Heart right ventricle (tissue), 16 donors: Measurements from ENCODE around the gene SCUBE1. TPM values are rescaled to one million over a fixed set of nuclear protein-coding genes. Genes with fewer than 3 reads are reported as not detected.
A peak's percentile ranks its signal among the peaks of the same experiment; 100 is the strongest.

ENCODE experiments used
- ATAC-seq, 8 donors: fragments of 200-7000 bp; cut with Tn5 transposase; one replicate each; pipeline ENCODE4 v1.9.1; 2020; ENCODE audit warnings: mild to moderate bottlenecking in 8 of 8, moderate library complexity in 8 of 8, moderate number of reproducible peaks in 1 of 8
- DNase-seq, 2 donors: peaks; one replicate each; pipeline ENCODE4 v3.0.0-alpha.2; 2020
- H3K27ac ChIP-seq, 10 donors: fragments of 200-600 bp; sonication (generic) in 2 of 10; one replicate each; pipeline versions ENCODE4 v1.5.0 to v1.8.0; 2020 to 2022; ENCODE audit warnings: mild to moderate bottlenecking in 3 of 10
- H3K27me3 ChIP-seq, 7 donors: fragments of 200-600 bp; one replicate each; pipeline ENCODE4 v1.8.0; 2021 to 2022; ENCODE audit warnings: mild to moderate bottlenecking in 2 of 7
- H3K36me3 ChIP-seq, 9 donors: fragments of 200-600 bp; sonication (generic) in 1 of 9; one replicate each; pipeline versions ENCODE4 v1.5.0 to v1.8.0; 2020 to 2022; ENCODE audit warnings: mild to moderate bottlenecking in 2 of 9
- H3K4me1 ChIP-seq, 9 donors: fragments of 200-600 bp; sonication (generic) in 1 of 9; one replicate each; pipeline versions ENCODE4 v1.5.0 to v1.8.0; 2020 to 2022; ENCODE audit warnings: mild to moderate bottlenecking in 4 of 9
- H3K4me3 ChIP-seq, 10 donors: fragments of 200-600 bp; sonication (generic) in 2 of 10; one replicate each; pipeline versions ENCODE4 v1.5.0 to v1.8.0; 2020 to 2022; ENCODE audit warnings: mild to moderate bottlenecking in 7 of 10, moderate library complexity in 2 of 10
- H3K9me3 ChIP-seq, 11 donors: fragments of 200-600 bp in 10 of 11; sonication (generic) in 2 of 11; one replicate each; pipeline versions ENCODE4 v1.5.0 to v1.8.0; 2013 to 2022; ENCODE audit warnings: mild to moderate bottlenecking in 2 of 11, control low read depth in 1 of 11, moderate library complexity in 1 of 11
- WGBS, 2 donors: extraction: QIAGEN DNeasy Blood & Tissue Kit; methylation state at CpG; one replicate each; pipeline ENCODE4 v1.1.7; 2013; ENCODE audit warnings: inconsistent platforms in 1 of 2; 5-methylcytosine and 5-hydroxymethylcytosine counted together
- intact Hi-C, 10 donors: fragments of 100-400 bp; cut with DNase I; formaldehyde crosslinking; loops; one replicate each; pipeline versions ENCODE4 v1.11.1 to v1.14.2; 2022
- polyA plus RNA-seq, 2 donors: library from polyadenylated mRNA; stranded (reverse); fragments of 200-250 nt; gene quantifications; one replicate each; pipeline ENCODE4 v1.2.3, GENCODE V29; 2013
- total RNA-seq, 10 donors: library from RNA; stranded (reverse); fragmentation: NEBNext Ultra II Directional in 3 of 10; extraction: Animal tissue kit (Norgen Biotek cat#: 25700) in 3 of 10; gene quantifications; one replicate each; pipeline versions ENCODE4 v1.2.1 to v1.2.4, GENCODE V29; 2021 to 2023
- TF ChIP-seq, protein P1 (sequence below), 9 donors: fragments of 200-600 bp; sonication (generic) in 2 of 9; IDR thresholded peaks; one replicate each; pipeline versions ENCODE4 v1.5.0 to v1.8.0; 2021 to 2022; ENCODE audit warnings: antibody characterized with exemption in 9 of 9, mild to moderate bottlenecking in 5 of 9, moderate library complexity in 1 of 9
- donor health status: Arrhythmogenic right ventricular cardiomyopathy.
- donor health status: ischemic (EF 13 %, LVEDD 7.1; RV severe dilation, severe dysfunction).
- donor health status: healthy with polysubstance abuse.
- donor health status: DM: no; HTN: yes; CAD: no.
- donor health status: DM: no; HTN: no; CAD: no.
- donor health status: ischemic (EF 25% LVEDD 6.9; RV normal size, moderate dysfunction).
- donor health status: ischemic (EF 25% LVEDD 5.7; RV mildly dilated, moderate dysfunction).
- donor health status: healthy.
- donor health status: DM: yes; HTN: yes; CAD: no.
- donor health status: Ischemic cardiomyopathy.
- donor health status: ischemic (EF 35%, LVEDD 5.7; RV mildly dilated, moderate dysfunction).
- donor health status: nonischemic (EF 11% LVEDD 7.7; RV severe dilation, severe dysfunction).
- donor health status: DM: yes; HTN: yes; CAD: no.
- donor health status: PGD.
- donor health status: ischemic (EF 29% LVEDD 5.4; RV normal size, mild dysfunction).
- donor health status: nonischemic (EF 23%, LVEDD 6.1; RV moderate dilation, normal function).

The SCUBE1 gene
- total and polyA plus RNA-seq, 12 donors: 0.01 to 0.60 (median 0.13) TPM; not detected in 1

- 50 to 64% methylated on average over 10 of the region's 10 CpGs for WGBS, 2 donors
- ATAC-seq: peak in 6 of 8 donors; percentile 6 to 50 (median 28)
- Histone ChIP-seq H3K9me3 (no peaks in the 10 kb centered on the region), H3K27me3 (peaks cover 0 to 5% (median 0%) of the 10 kb centered on the region in 7 donors), H3K4me3 (peak overlapping the region in 8 of 10 donors; percentile 2 to 45 (median 30)), H3K36me3 (no peaks in the 10 kb centered on the region), H3K27ac (no peak overlapping the region), H3K4me1 (peaks cover 0 to 19% (median 14%) of the 10 kb centered on the region in 9 donors)
- intact Hi-C loops: loop anchor here in 2 of 10 donors (5.0 kb wide), 2 partner anchors 52 to 57 kb away; partner anchors contain the start of gene SCUBE1 (in 1 of the 2)
- TF ChIP-seq, protein P1, sequence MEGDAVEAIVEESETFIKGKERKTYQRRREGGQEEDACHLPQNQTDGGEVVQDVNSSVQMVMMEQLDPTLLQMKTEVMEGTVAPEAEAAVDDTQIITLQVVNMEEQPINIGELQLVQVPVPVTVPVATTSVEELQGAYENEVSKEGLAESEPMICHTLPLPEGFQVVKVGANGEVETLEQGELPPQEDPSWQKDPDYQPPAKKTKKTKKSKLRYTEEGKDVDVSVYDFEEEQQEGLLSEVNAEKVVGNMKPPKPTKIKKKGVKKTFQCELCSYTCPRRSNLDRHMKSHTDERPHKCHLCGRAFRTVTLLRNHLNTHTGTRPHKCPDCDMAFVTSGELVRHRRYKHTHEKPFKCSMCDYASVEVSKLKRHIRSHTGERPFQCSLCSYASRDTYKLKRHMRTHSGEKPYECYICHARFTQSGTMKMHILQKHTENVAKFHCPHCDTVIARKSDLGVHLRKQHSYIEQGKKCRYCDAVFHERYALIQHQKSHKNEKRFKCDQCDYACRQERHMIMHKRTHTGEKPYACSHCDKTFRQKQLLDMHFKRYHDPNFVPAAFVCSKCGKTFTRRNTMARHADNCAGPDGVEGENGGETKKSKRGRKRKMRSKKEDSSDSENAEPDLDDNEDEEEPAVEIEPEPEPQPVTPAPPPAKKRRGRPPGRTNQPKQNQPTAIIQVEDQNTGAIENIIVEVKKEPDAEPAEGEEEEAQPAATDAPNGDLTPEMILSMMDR (IDR thresholded peaks at IDR 0.05): no peak
- peak in 1 of 2 donors; percentile 53 for DNase-seq
Measured at GRCh38 chr22:43289976-43290721, 53.0 kb downstream of the SCUBE1 start.

GRCh38 chr22:43289531-43289963 is 53.6 kb downstream of the SCUBE1 start:
- no peaks in the 10 kb centered on the region for H3K36me3 ChIP-seq

DNA sequence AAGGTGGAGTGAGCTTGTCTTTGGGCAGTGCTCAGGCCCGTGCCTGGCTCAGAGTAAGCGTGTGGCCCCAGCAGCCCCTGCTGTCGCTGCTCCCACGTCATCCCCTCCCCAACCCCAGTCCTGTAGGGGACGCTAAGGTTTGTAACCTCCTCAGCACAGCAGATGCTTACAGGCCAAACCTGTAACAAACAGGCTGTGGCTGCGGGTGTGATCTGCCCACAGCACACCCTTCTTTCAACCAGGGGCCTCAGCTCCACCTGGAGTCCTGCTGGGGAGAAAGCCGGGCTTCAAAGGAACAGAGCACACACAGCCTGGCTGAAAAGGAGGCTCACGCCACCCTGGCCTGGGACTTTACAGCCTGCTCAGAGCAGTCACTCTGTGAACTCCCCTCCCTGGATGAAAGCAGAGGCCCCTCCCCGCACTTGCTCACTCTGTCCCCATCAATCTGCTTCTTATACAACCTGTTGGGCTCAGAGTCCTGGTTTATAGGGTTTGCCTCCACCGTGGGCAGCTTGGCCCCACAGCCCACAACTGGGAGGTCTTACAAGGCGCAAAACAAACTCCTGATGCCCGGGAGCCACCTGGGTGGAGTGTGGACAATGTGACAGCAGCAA is 54.3 kb downstream of the SCUBE1 start:
- Histone ChIP-seq H3K36me3 (no peaks in the 10 kb centered on the region), H3K27ac (peak overlapping the region in 3 of 10 donors; percentile 6 to 26 (median 15)), H3K9me3 (no peaks in the 10 kb centered on the region), H3K4me3 (peak overlapping the region in 6 of 10 donors; percentile 2 to 45 (median 31)), H3K4me1 (peaks cover 0 to 17% (median 14%) of the 10 kb centered on the region in 9 donors), H3K27me3 (peaks cover 0 to 10% (median 0%) of the 10 kb centered on the region in 7 donors)
- ATAC-seq (no peak), DNase-seq (no peak)
- TF ChIP-seq, protein P1 (IDR thresholded peaks at IDR 0.05): no peak
- 86 to 87% methylated on average over 12 of the region's 12 CpGs for WGBS, 2 donors
- intact Hi-C loops: loop anchor here in 1 of 10 donors (5.0 kb wide), 1 partner anchor 53 kb away; the partner anchor contains the start of gene SCUBE1

More at GRCh38 chr22:43289531-43289963, 53.6 kb downstream of the SCUBE1 start:
- Histone ChIP-seq H3K9me3 (no peaks in the 10 kb centered on the region), H3K27ac (peak overlapping the region in 2 of 10 donors; percentile 6 to 26), H3K4me3 (peak overlapping the region in 8 of 10 donors; percentile 2 to 45 (median 30)), H3K27me3 (peaks cover 0 to 9% (median 0%) of the 10 kb centered on the region in 7 donors), H3K4me1 (peaks cover 0 to 17% (median 14%) of the 10 kb centered on the region in 9 donors)
- TF ChIP-seq, protein P1 (IDR thresholded peaks at IDR 0.05): no peak
- ATAC-seq (peak in 3 of 8 donors; percentile 31 to 44 (median 36)), DNase-seq (no peak)
- 45 to 62% methylated on average over 13 of the region's 13 CpGs for WGBS, 2 donors
- intact Hi-C loops: loop anchor here in 1 of 10 donors (5.0 kb wide), 1 partner anchor 53 kb away; the partner anchor contains the start of gene SCUBE1

DNA sequence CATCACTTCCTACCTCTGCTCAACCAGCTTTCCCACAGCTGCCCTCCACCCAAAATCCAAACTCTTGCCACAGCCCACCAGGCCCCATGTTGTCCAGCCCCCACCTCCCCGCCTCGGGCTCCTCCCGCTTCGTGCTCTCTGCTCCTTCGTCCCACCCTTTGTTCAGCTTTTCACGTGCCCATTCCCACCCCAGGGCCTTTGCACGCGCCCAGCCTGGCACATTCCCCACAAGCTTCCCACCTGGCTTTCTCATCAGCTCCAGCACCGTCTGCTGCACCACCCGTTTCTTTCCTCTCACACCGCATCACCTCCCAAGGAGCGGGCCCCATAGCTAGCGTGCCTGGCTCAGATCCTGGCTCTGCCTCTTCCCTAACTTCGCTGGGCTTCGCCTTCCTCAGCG is 54.8 kb downstream of the SCUBE1 start:
- DNase-seq: no peak
- peaks cover 0 to 12% (median 5%) of the 10 kb centered on the region in 7 donors for H3K27me3 ChIP-seq
- H3K36me3 ChIP-seq: no peaks in the 10 kb centered on the region
- peaks cover 0 to 17% (median 14%) of the 10 kb centered on the region in 9 donors for H3K4me1 ChIP-seq
- ATAC-seq: no peak
- no peak overlapping the region for H3K27ac ChIP-seq
- no peaks in the 10 kb centered on the region for H3K9me3 ChIP-seq
- intact Hi-C loops: loop anchor here in 1 of 10 donors (5.0 kb wide), 1 partner anchor 54 kb away; the partner anchor contains the start of gene SCUBE1
- H3K4me3 ChIP-seq: no peak overlapping the region
- WGBS, 2 donors: 93 to 96% methylated on average over 16 of the region's 16 CpGs
- TF ChIP-seq, protein P1 (IDR thresholded peaks at IDR 0.05): no peak
